Measurements from ENCODE around the gene SELENON. TPM values are rescaled to one million over a fixed set of nuclear protein-coding genes. Genes with fewer than 3 reads are reported as not detected.

SELENON gene
- total and polyA plus RNA-seq, 2 of the 13 experiments (the other 11 are each of a cell fraction or from before 2014, with no cell fraction given) = 3.8 to 8.0 TPM

DNA sequence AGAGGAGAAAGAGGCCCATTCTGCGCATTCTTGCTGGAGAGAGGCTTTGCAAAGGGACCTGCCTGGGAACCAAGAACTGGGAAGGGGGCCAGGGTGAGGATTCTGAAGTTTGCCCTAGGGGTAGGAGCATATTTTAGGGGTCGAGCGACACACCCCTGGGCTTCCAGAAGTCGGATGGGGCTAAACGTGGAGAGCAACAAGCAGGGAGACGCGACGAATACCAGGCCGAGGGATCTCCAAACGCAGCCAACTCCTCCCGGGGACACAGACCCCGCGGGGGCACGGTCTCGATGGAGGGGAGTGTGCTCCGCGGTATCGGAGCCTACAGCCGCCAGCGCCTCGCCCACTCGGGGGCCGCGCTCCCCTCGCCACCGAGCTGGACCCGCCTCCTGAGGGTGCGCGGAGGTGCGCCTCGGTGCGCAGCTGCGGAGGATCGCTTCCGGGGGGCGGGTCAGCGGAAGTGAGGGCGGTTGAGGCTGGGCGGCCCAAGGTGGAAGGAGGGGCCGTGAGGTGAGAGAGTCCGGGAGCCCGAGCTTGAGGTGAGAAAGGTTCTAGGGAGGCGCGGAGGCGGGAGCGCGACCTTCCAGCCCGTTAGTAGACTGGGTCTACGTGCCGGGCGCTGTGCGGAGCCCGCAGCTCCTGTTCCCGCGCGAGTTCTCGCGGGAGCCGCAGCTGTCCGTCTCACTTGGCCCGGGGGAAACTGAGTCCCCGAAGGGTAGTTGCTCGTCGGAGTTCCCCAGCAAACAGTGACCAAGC is 19.7 kb downstream of the SELENON start, which contains the start of gene MTFR1L (continued):
- TF ChIP-seq, protein P1, sequence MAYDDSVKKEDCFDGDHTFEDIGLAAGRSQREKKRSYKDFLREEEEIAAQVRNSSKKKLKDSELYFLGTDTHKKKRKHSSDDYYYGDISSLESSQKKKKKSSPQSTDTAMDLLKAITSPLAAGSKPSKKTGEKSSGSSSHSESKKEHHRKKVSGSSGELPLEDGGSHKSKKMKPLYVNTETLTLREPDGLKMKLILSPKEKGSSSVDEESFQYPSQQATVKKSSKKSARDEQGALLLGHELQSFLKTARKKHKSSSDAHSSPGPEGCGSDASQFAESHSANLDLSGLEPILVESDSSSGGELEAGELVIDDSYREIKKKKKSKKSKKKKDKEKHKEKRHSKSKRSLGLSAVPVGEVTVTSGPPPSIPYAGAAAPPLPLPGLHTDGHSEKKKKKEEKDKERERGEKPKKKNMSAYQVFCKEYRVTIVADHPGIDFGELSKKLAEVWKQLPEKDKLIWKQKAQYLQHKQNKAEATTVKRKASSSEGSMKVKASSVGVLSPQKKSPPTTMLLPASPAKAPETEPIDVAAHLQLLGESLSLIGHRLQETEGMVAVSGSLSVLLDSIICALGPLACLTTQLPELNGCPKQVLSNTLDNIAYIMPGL (CRISPR knock-in tag; IDR thresholded peaks at IDR 0.05; ENCODE audit: borderline replicate concordance in 1 of 2, low read depth in 1 of 2) = peak; percentile 81 to 86
- TF ChIP-seq, protein P2, sequence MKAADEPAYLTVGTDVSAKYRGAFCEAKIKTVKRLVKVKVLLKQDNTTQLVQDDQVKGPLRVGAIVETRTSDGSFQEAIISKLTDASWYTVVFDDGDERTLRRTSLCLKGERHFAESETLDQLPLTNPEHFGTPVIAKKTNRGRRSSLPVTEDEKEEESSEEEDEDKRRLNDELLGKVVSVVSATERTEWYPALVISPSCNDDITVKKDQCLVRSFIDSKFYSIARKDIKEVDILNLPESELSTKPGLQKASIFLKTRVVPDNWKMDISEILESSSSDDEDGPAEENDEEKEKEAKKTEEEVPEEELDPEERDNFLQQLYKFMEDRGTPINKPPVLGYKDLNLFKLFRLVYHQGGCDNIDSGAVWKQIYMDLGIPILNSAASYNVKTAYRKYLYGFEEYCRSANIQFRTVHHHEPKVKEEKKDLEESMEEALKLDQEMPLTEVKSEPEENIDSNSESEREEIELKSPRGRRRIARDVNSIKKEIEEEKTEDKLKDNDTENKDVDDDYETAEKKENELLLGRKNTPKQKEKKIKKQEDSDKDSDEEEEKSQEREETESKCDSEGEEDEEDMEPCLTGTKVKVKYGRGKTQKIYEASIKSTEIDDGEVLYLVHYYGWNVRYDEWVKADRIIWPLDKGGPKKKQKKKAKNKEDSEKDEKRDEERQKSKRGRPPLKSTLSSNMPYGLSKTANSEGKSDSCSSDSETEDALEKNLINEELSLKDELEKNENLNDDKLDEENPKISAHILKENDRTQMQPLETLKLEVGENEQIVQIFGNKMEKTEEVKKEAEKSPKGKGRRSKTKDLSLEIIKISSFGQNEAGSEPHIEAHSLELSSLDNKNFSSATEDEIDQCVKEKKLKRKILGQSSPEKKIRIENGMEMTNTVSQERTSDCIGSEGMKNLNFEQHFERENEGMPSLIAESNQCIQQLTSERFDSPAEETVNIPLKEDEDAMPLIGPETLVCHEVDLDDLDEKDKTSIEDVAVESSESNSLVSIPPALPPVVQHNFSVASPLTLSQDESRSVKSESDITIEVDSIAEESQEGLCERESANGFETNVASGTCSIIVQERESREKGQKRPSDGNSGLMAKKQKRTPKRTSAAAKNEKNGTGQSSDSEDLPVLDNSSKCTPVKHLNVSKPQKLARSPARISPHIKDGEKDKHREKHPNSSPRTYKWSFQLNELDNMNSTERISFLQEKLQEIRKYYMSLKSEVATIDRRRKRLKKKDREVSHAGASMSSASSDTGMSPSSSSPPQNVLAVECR (CRISPR knock-in tag; IDR thresholded peaks at IDR 0.05; ENCODE audit: borderline replicate concordance) = peak; percentile 89; the same call in 1 of the 2 replicates
- TF ChIP-seq, protein P3, sequence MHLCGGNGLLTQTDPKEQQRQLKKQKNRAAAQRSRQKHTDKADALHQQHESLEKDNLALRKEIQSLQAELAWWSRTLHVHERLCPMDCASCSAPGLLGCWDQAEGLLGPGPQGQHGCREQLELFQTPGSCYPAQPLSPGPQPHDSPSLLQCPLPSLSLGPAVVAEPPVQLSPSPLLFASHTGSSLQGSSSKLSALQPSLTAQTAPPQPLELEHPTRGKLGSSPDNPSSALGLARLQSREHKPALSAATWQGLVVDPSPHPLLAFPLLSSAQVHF (CRISPR knock-in tag; IDR thresholded peaks at IDR 0.05) = peak; percentile 33; the same call in 1 of the 2 replicates
- TF ChIP-seq ZNF337 (CRISPR knock-in tag; IDR thresholded peaks at IDR 0.05; ENCODE audit: borderline replicate concordance, low read depth) (0 out of 2 replicates have a peak, but pooled peaks have one; percentile 3), FOSL2 (CRISPR knock-in tag; IDR thresholded peaks at IDR 0.05) (peak; percentile 44), HDAC1 (CRISPR knock-in tag; IDR thresholded peaks at IDR 0.05) (peak; percentile 76; the same call in 1 of the 2 replicates), EEA1 (CRISPR knock-in tag; IDR thresholded peaks at IDR 0.05; ENCODE audit: borderline replicate concordance) (no peak), NFYB (CRISPR knock-in tag; IDR thresholded peaks at IDR 0.05) (peak; percentile 9; the same call in 1 of the 2 replicates), ZFP82 (CRISPR knock-in tag; IDR thresholded peaks at IDR 0.05; ENCODE audit: borderline replicate concordance) (peak; percentile 50; the same call in 1 of the 2 replicates), MXI1 (IDR thresholded peaks at IDR 0.05; ENCODE audit: borderline replicate concordance, low read depth, low read length) (peak; percentile 51; the same call in 1 of the 3 replicates), CAMTA2 (CRISPR knock-in tag; IDR thresholded peaks at IDR 0.05; ENCODE audit: borderline replicate concordance) (peak; percentile 84; the same call in 1 of the 2 replicates), MTF2 (CRISPR knock-in tag; IDR thresholded peaks at IDR 0.05; ENCODE audit: borderline replicate concordance) (no peak; the same call in 1 of the 2 replicates), HIVEP1 (CRISPR knock-in tag; IDR thresholded peaks at IDR 0.05) (peak; percentile 72), GATA4 (IDR thresholded peaks at IDR 0.05; ENCODE audit: borderline replicate concordance, low read depth) (0 out of 2 replicates have a peak, but pooled peaks have one; percentile 20), TBX2 (CRISPR knock-in tag; IDR thresholded peaks at IDR 0.05; ENCODE audit: borderline replicate concordance) (peak; percentile 93), ZNF563 (CRISPR knock-in tag; IDR thresholded peaks at IDR 0.05) (peak; percentile 51; the same call in 1 of the 2 replicates), CC2D1A (CRISPR knock-in tag; IDR thresholded peaks at IDR 0.05) (no peak), ZNF570 (CRISPR knock-in tag; IDR thresholded peaks at IDR 0.05; ENCODE audit: borderline replicate concordance) (peak; percentile 24; the same call in 1 of the 2 replicates)
- TF ChIP-seq, protein P4, sequence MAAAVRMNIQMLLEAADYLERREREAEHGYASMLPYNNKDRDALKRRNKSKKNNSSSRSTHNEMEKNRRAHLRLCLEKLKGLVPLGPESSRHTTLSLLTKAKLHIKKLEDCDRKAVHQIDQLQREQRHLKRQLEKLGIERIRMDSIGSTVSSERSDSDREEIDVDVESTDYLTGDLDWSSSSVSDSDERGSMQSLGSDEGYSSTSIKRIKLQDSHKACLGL (CRISPR knock-in tag; IDR thresholded peaks at IDR 0.05) = peak; percentile 37; the same call in 1 of the 2 replicates
